Kidney epithelial cell (primary cell): ENCODE measurements around the gene GSE1. TPM values are rescaled to one million over a fixed set of nuclear protein-coding genes. Genes with fewer than 3 reads are reported as not detected.

Experiments used
- DNase-seq: peaks from one replicate; pipeline ENCODE4 v3.0.0-alpha.2; 2010; ENCODE audit warnings: low read depth
- H3K27me3 ChIP-seq: 2 replicates; pipeline ENCODE4 v1.6.0; 2011; ENCODE audit warnings: low read length; ENCODE audit not compliant: control insufficient read depth, insufficient read depth
- H3K36me3 ChIP-seq: 2 replicates; pipeline ENCODE4 v1.5.1; 2011; ENCODE audit warnings: low read length; ENCODE audit not compliant: control insufficient read depth, insufficient read depth
- H3K4me3 ChIP-seq: 2 replicates; pipeline ENCODE4 v1.5.1; 2011; ENCODE audit warnings: low read depth, mild to moderate bottlenecking, control low read depth, low read length
- CTCF ChIP-seq: IDR thresholded peaks from 2 replicates; pipeline ENCODE4 v1.5.1; 2011; ENCODE audit warnings: mild to moderate bottlenecking, moderate library complexity, low read length, control low read depth, inconsistent platforms; ENCODE audit not compliant: insufficient read depth, poor library complexity, severe bottlenecking
- total RNA-seq: library from RNA; depleted of rRNA; stranded (reverse); fragments of >200 nt; gene quantifications from 2 replicates; pipeline ENCODE4 v1.2.3, GENCODE V29; 2015

GSE1 gene
- total RNA-seq, 1 donor from 2014 or later = 25.7 TPM

DNA sequence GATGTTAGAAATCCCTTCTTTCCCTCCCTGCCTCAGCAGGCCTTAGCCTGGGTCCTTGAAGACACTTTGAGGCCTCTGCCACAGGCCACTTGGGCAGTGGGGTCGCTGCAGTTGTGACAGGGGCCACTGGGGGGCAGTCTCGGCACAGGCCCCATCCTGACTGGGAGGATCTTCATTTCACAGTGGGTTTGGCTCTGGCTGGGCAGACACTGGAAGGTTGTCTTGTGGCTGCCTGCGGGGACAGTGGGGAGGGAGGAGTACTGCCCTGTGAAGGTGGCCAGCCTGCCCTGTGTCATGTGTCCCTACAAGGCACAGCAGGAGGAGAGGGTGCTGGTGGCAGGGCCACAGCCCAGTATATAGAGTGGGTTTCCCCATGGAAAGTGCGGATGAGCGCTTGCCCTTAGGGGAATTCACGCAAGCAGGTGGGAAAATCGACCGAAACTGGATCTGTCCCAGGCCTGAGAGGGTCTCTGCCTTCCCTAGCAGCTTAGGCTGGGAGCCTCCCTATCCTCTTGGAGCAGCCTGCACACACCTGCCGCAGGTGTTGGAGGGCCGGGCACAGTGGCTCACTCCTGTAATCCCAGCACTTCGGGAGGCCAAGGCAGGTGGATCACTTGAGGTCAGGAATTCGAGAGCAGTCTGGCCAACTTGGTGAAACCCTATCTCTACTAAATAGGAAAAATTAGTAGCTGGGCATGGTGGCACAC lies 46.8 kb downstream of the GSE1 start:
- Histone ChIP-seq H3K36me3 (peaks cover 8% of the 10 kb centered on the region), H3K4me3 (no peak overlapping the region), H3K27me3 (no peaks in the 10 kb centered on the region)
- TF ChIP-seq CTCF = peak; percentile 94
- no peak for DNase-seq

DNA sequence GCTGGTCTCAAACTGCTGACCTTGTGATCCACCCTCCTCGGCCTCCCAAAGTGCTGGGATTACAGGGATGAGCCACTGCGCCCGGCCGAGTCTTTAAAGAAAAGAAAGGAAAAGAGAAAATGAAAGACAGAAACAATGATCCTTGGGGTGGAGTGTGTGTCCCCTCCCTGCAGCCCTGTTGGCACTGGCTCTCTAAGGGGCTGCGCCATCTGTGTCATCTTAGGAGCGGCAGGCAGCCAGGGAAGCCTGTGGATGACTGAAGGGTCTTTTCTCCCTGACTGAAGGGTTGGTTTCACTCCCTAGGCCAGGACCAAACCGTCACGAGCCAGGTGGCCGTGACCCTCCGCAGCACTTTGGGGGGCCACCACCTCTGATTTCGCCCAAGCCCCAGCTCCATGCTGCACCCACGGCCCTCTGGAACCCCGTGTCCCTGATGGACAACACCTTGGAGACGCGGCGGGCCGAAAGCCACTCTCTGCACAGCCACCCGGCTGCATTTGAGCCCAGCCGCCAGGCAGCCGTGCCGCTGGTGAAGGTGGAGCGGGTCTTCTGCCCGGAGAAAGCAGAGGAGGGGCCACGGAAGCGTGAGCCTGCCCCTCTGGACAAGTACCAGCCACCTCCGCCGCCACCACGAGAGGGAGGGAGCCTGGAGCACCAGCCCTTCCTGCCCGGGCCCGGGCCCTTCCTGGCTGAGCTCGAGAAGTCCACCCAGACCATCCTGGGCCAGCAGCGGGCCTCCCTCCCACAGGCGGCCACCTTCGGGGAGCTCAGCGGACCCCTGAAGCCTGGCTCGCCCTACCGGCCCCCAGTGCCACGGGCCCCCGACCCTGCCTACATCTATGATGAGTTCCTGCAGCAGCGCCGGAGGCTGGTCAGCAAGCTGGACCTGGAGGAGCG lies 48.0 kb downstream of the GSE1 start:
- peaks cover 5% of the 10 kb centered on the region for H3K36me3 ChIP-seq
- DNase-seq = no peak

GRCh38 chr16:85661740-85662481 lies 48.8 kb downstream of the GSE1 start:
- peaks cover 5% of the 10 kb centered on the region for H3K36me3 ChIP-seq

More for the DNA sequence above, 48.0 kb downstream of the GSE1 start:
- H3K27me3 ChIP-seq = no peaks in the 10 kb centered on the region
- no peak for TF ChIP-seq CTCF
- H3K4me3 ChIP-seq = no peak overlapping the region

GRCh38 chr16:85662482-85662812 lies 49.3 kb downstream of the GSE1 start:
- no peak for DNase-seq
- Histone ChIP-seq H3K27me3 (no peaks in the 10 kb centered on the region), H3K36me3 (peaks cover 5% of the 10 kb centered on the region), H3K4me3 (no peak overlapping the region)
- TF ChIP-seq CTCF = no peak

More at GRCh38 chr16:85661740-85662481, 48.8 kb downstream of the GSE1 start:
- Histone ChIP-seq H3K27me3 (no peaks in the 10 kb centered on the region), H3K4me3 (no peak overlapping the region)
- DNase-seq = no peak
- TF ChIP-seq CTCF = no peak

- Histone ChIP-seq H3K4me3 (no peak overlapping the region), H3K27me3 (no peaks in the 10 kb centered on the region), H3K36me3 (peaks cover 6% of the 10 kb centered on the region)
- DNase-seq = no peak
- TF ChIP-seq CTCF = no peak
Measured at GRCh38 chr16:85662976-85663830, 50.1 kb downstream of the GSE1 start.
